Measurements from ENCODE around the gene SMURF2. TPM values are rescaled to one million over a fixed set of nuclear protein-coding genes. Genes with fewer than 3 reads are reported as not detected.
"Not testable (repeated sequence)": the region's sequence is repeated elsewhere in the genome, so short reads cannot be mapped to it uniquely, and the experiment has no call there.

Gene SMURF2
- total and polyA plus RNA-seq, 10 donors: 5.4 to 35.7 (median 25.0) TPM

GRCh38 chr17:64611369-64611768, 50.7 kb downstream of the SMURF2 start:
- no peak overlapping the region for H3K4me3 ChIP-seq
- intact Hi-C loops (cut with DNase I; ENCODE audit: low total_unique reads): no loop called here
- no peak for TF ChIP-seq POLR2A (IDR thresholded peaks at IDR 0.05)
- no peak for TF ChIP-seq CTCF (IDR thresholded peaks at IDR 0.05 in 8 of 11, conservative IDR thresholded peaks at IDR 0.05 in 3 of 11)
- TF ChIP-seq POLR2AphosphoS5 (IDR thresholded peaks at IDR 0.05): no peak
- no peak overlapping the region for H3K27ac ChIP-seq
- DNase-seq: no peak
- peaks cover 0 to 8% (median 0%) of the 10 kb centered on the region in 8 donors for H3K9me3 ChIP-seq
- no peaks in the 10 kb centered on the region for H3K36me3 ChIP-seq
- peaks cover 16 to 75% (median 35%) of the 10 kb centered on the region in 6 donors for H3K4me1 ChIP-seq
- no peaks in the 10 kb centered on the region for H3K27me3 ChIP-seq (replicated peaks in 1 of 7)
- WGBS, 5 donors: 84 to 90% (median 89%) methylated on average over 7 of the region's 7 CpGs

GRCh38 chr17:64610244-64610643, 51.9 kb downstream of the SMURF2 start:
- intact Hi-C loops (cut with DNase I; ENCODE audit: low total_unique reads): not testable (repeated sequence)
- H3K4me1 ChIP-seq: peaks cover 15 to 70% (median 31%) of the 10 kb centered on the region in 6 donors

GRCh38 chr17:64608571-64608981, 53.5 kb downstream of the SMURF2 start:
- 70 to 81% (median 77%) methylated on average over 2 of the region's 2 CpGs for WGBS, 5 donors
- DNase-seq: no peak

More at GRCh38 chr17:64610244-64610643, 51.9 kb downstream of the SMURF2 start:
- H3K9me3 ChIP-seq; H3K27ac ChIP-seq; H3K36me3 ChIP-seq; H3K4me3 ChIP-seq; H3K27me3 ChIP-seq (replicated peaks in 1 of 7); DNase-seq: not testable (repeated sequence)
- 93 to 98% (median 96%) methylated on average over 2 of the region's 2 CpGs for WGBS, 5 donors

GRCh38 chr17:64607862-64608565, 54.1 kb downstream of the SMURF2 start:
- WGBS, 5 donors: 71 to 96% (median 95%) methylated on average over 2 of the region's 2 CpGs
- Histone ChIP-seq H3K4me3 (no peak overlapping the region), H3K9me3 (peaks cover 0 to 8% (median 0%) of the 10 kb centered on the region in 8 donors), H3K36me3 (no peaks in the 10 kb centered on the region), H3K27ac (no peak overlapping the region), H3K27me3 (replicated peaks in 1 of 7) (no peaks in the 10 kb centered on the region), H3K4me1 (peaks cover 0 to 67% (median 16%) of the 10 kb centered on the region in 6 donors)
- intact Hi-C loops (cut with DNase I; ENCODE audit: low total_unique reads): no loop called here
- DNase-seq: no peak
- TF ChIP-seq CTCF (IDR thresholded peaks at IDR 0.05 in 8 of 11, conservative IDR thresholded peaks at IDR 0.05 in 3 of 11) (no peak), POLR2A (IDR thresholded peaks at IDR 0.05) (no peak), POLR2AphosphoS5 (IDR thresholded peaks at IDR 0.05) (no peak)

More at GRCh38 chr17:64608571-64608981, 53.5 kb downstream of the SMURF2 start:
- no peaks in the 10 kb centered on the region for H3K36me3 ChIP-seq
- no peak overlapping the region for H3K27ac ChIP-seq
- intact Hi-C loops (cut with DNase I; ENCODE audit: low total_unique reads): no loop called here
- no peak overlapping the region for H3K4me3 ChIP-seq
- no peaks in the 10 kb centered on the region for H3K27me3 ChIP-seq (replicated peaks in 1 of 7)
- TF ChIP-seq CTCF (IDR thresholded peaks at IDR 0.05 in 8 of 11, conservative IDR thresholded peaks at IDR 0.05 in 3 of 11): no peak
- TF ChIP-seq POLR2AphosphoS5 (IDR thresholded peaks at IDR 0.05): no peak
- TF ChIP-seq POLR2A (IDR thresholded peaks at IDR 0.05): no peak
- H3K4me1 ChIP-seq: peaks cover 0 to 68% (median 19%) of the 10 kb centered on the region in 6 donors
- H3K9me3 ChIP-seq: peaks cover 0 to 8% (median 0%) of the 10 kb centered on the region in 8 donors

- H3K36me3 ChIP-seq; H3K9me3 ChIP-seq; DNase-seq; intact Hi-C loops (cut with DNase I; ENCODE audit: low total_unique reads); H3K27me3 ChIP-seq (replicated peaks in 1 of 7); H3K4me3 ChIP-seq; H3K27ac ChIP-seq: not testable (repeated sequence)
- 77 to 84% (median 81%) methylated on average over 12 of the region's 12 CpGs for WGBS, 5 donors
- peaks cover 9 to 73% (median 22%) of the 10 kb centered on the region in 6 donors for H3K4me1 ChIP-seq
Measured at GRCh38 chr17:64604532-64604931, 57.6 kb downstream of the SMURF2 start.

Measured in spleen (tissue), 11 donors.